Measurements from ENCODE around the gene WTIP.
"Not testable (repeated sequence)": the region's sequence is repeated elsewhere in the genome, so short reads cannot be mapped to it uniquely, and the experiment has no call there.

The WTIP gene

DNA sequence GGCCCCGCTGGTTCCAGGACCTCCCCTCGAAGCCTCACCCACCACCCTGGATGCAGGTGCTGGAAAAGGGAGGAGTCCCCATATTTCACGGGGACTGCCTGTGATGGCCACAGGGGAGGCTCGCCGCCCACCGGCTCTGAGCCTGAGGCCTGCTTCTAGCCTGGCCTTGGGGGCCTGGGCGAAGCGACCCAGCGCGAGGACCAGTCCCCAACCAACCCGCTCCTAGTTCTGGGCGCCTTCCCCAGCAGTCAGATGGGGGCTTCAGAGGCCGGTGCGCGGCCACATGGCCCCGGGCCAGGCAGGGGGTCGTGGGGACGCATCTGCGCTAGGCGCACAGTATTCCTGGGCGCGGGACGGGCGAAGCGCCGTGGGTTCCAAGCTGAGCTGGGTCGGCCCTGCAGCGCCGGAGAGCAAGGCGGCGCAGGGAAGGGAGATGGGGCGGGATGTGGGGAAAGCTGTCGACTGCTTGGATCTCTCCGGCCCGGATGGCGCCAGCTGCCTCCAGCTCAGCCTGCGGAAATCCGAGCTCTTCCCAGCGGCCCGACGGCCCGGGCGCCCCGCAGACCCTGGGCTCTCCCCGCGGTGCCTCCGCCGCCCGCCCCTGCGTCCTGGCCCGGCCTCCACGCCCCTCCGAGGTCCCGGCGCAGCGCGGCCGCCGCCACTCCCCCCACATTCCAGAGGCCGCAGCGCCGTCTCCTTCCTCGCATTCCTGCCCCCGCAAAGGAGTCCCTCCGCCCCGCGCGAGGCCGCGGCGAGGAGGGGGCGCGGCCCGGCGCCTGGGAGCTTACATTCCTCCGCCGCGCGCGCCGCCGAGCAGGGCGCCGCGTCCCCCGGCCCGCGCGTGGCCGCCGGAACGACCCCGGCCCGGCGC, at the start of gene WTIP:
TSS of gene WTIP (plus strand) at position 788 of the 871 bp plus-strand sequence. CDS start 217 bp downstream, outside the sequence.
- H3K4me3 ChIP-seq (ENCODE audit: low read depth, low read length) = peak within 1 kb of the TSS; percentile 73

DNA sequence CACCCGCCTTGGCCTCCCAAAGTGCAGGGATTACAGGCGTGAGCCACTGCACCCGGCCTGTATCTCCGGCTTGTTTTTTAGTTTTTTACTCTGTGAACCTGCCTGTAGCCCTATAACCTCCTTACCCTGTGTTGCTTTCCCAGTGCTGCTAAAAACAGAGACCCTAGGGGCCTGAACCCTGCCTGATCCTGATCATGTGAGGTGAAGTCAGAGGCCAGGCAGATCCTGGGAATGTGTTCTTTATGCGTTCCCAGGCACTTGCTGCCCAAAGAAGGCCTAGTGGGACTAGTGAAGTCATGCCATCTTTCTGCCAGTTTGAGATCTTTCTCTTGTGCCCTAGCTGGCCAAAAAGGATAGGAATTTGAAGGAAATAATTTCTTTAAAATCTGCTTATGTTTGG, 48.8 kb upstream of the WTIP start:
- no peak overlapping the region for H3K4me3 ChIP-seq (ENCODE audit: low read depth, low read length)
- DNase-seq (ENCODE audit: low read depth) = no peak

More for the DNA sequence above, at the start of gene WTIP:
- peak; percentile 66 for DNase-seq (ENCODE audit: low read depth)

DNA sequence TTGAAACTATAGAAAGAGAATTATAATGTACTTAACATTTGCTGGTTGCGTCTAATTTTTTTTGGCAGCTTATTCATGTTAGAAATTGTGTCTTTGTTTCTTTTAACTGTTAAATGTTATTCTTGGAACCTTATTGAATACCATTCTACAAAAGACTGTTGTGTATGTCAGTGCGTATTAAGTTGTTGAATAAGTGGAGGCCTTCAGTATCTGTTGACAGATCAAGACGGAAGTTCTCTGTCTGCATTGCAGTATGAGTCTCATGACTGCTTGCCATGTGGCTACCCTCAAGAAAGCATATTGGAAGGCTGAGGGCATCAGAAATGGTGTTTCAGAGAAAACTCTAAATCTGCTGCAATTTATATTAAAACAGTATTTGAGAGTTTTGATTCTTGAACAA, 44.8 kb upstream of the WTIP start:
- H3K4me3 ChIP-seq (ENCODE audit: low read depth, low read length) = no peak overlapping the region
- no peak for DNase-seq (ENCODE audit: low read depth)

DNA sequence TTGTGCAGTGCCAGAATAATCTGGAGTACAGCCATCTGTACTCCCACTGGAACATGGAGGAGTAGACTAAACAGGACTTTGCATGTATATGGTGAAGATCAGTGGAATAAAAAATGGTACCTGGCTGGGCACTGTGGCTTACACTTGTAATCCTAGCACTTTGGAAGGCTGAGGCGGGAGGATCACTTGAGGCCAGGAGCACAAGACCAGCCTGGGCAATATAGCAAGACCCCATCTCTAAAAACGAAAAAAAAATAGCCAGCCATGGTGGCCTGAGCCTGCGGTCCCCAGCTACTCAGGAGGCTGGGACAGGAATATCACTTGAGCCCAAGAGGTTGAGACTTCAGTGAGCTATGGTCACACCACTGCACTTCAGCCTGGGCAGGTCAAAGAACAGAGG, 33.4 kb upstream of the WTIP start:
- DNase-seq (ENCODE audit: low read depth) = no peak
- no peak overlapping the region for H3K4me3 ChIP-seq (ENCODE audit: low read depth, low read length)

DNA sequence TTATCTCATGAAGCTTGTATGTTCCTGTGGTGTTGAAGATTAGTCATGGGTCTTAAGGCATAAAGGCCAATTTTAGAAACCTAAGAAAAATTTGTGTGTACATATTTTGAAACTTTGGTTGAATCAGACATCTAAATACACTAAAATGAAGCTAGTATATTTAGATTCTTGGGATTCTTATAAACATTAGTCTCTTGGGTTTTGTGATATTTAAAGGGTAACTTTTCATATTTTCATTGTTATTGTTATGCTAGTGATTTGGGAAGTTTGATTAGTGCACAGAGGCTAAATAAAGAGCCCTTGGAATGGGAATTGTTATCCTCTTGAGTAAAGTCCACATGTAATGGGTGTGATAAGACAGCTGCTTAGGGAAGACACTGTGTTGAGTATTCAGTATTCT, 28.8 kb upstream of the WTIP start:
- H3K4me3 ChIP-seq (ENCODE audit: low read depth, low read length) = no peak overlapping the region
- no peak for DNase-seq (ENCODE audit: low read depth)

DNA sequence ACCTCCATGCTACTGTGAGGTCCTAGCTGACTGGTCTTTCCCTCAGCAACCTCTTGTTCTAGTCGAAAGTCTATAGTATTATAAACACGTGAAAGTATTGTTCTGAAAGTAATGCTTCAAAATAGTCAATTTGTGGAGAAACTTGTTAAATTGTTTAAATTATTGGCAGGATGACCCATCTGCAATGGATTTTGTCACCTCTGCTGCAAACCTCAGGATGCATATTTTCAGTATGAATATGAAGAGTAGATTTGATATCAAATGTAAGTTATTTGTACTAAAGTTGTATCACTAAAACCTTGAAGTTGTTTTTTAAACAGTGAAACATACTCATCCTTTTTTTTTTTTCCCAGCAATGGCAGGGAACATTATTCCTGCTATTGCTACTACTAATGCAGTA, 27.5 kb upstream of the WTIP start:
- no peak overlapping the region for H3K4me3 ChIP-seq (ENCODE audit: low read depth, low read length)
- DNase-seq (ENCODE audit: low read depth) = no peak

DNA sequence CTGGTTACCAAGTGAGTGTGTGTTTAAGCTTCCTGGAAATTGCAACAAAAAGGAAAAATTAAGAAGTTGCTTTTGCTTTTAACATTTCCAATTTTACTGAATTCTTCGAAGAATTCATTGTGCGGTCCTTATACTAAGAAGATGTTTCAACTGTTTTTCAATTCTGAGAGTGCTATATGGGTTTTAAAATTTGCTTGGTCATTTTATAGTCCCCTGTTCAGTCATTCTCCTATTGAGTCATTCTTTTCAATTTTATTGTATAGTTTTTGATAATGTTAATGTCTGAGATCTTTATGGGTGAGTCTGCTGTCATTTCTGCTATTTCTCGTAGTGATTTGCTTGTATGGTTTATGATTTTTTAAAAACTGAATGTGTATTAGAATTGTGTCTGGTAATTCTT, 26.9 kb upstream of the WTIP start:
- no peak overlapping the region for H3K4me3 ChIP-seq (ENCODE audit: low read depth, low read length)
- no peak for DNase-seq (ENCODE audit: low read depth)

DNA sequence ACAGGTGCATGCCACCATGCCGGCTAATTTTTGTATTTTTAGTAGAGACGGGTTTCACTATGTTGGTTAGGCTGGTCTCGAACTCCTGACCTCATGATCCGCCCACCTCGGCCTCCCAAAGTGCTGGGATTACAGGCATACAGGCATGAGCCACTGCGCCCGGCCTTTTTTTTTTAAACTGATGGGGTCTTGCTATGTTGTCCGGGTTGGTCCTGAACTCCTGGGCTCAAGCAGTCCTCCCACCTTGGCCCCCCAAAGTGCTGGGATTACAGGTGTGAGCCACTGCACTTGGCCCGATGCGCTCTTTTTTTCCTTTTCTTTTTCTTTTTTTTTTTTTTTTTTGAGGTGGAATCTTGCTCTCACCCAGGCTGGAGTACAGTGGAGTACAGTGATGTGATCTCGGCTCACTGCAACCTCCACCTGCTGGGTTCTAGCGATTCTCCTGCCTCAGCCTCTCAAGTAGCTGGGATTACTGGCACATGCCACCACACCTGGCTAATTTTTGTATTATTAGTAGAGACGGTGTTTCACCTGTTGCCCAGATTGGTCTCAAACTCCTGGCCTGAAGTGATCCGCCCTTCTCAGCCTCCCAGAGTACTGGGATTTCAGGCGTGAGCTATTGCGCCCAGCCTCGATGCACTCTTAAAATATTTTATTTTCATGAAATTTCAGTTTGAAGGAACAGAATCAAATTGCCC, 25.6 kb upstream of the WTIP start:
- not testable (repeated sequence) for H3K4me3 ChIP-seq (ENCODE audit: low read depth, low read length); DNase-seq (ENCODE audit: low read depth)

DNA sequence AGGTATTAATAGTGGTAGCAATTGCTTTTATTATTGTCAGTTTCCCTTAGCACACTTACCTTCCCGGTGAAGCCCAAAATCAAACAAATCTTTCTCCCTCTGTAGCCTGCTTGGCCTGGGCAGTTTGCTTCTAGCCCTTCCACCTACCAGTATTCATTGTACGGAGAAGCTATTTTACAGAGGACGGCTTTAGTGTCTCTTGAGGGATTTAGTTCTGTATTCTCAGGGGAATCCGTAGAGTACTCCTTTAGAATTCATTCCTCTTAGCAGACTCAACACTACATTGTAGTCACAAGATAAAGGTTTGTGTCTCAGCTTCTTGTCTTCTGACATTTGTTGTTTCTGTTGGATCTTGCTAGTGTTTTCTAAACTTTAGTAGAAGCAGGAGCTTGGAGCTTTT, 24.1 kb upstream of the WTIP start:
- no peak overlapping the region for H3K4me3 ChIP-seq (ENCODE audit: low read depth, low read length)
- no peak for DNase-seq (ENCODE audit: low read depth)

DNA sequence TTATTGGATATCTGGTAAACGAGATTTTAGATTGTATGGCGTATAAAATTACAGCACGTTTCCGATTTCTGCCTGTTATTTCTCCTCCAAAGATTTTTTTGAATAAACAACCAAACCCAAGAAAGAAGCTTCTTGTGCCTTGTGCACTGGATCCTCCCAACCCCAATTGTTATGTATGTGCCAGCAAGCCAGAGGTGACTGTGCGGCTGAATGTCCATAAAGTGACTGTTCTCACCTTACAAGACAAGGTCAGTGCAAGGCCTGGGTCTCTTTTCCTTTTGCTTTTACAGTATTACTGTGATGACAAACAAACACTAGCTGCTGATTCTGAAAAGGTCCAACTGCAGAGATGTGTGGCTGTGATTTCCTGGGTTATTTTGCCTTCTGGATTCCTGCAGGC, 22.9 kb upstream of the WTIP start:
- H3K4me3 ChIP-seq (ENCODE audit: low read depth, low read length) = no peak overlapping the region
- DNase-seq (ENCODE audit: low read depth) = no peak

DNA sequence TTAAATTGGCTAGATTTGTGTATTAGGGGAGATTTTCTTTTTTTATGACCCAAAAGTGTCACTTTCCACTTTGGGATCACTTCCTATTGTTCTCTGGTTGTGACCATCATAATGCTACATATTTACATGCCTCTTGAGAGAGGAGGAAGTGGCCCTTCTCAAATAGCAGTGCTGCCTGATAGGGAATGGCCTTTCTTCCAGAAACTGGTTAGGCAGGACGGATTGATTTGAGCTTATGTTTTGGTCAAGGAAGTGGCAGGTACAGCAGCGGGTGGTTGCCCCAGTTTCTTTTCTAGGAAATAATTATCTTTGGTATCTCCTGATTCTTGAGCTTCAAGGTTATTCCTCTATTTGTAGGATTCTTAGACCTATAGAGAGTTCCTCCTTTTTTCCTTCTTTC, 21.9 kb upstream of the WTIP start:
- no peak for DNase-seq (ENCODE audit: low read depth)
- no peak overlapping the region for H3K4me3 ChIP-seq (ENCODE audit: low read depth, low read length)

DNA sequence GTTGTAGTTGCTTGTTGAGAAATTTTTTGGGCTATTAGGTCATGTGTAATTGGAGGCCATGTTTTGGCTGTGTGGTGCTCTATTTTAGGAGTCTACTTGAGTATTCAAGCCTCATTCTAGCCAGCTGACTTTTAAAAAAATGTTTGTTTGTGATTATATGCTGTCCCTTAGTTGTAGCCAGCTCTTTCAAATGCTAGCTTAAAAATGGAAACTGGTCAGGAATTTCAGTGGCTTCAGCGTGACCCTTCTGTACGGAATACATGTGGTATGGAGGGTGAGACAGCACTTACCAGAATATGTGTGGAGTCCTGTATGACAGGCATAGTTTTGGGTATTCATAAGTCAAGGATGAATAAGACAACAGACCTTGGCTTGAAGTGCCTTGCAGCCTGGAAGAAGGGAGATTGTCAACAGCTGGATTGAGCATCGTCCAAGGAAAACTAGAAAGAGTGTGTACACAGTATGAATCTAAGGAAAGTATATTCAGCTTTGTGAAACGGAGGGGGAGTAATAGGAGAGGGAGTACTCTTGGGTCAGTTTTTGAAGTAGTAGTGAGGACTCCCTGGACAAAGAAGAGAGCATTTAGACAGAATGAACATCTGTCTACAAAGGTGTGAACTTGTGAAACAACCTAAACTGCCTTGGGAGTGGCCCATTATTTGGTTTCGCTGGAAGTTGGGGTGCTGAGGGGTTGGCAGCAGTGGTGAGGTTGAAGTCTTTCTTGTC, 20.0 kb upstream of the WTIP start:
- no peak for DNase-seq (ENCODE audit: low read depth)
- H3K4me3 ChIP-seq (ENCODE audit: low read depth, low read length) = no peak overlapping the region

DNA sequence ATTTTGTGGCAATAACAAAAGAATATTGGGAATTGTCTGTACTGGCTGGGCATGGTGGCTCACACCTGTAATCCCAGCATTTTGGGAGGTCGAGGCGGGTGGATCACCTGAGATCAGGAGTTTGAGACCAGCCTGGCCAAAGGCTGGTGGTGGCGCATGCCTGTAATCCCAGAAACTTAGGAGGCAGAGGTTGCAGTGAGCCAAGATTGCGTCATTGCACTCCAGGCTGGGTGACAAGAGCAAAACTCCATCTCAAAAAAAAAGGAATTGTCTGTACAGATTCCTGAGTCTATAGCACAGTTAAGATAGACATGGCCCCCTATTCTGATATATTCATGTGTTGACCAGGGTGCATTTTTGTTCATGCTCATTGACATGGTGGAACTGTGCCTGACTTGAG, 16.8 kb upstream of the WTIP start:
- H3K4me3 ChIP-seq (ENCODE audit: low read depth, low read length); DNase-seq (ENCODE audit: low read depth): not testable (repeated sequence)

DNA sequence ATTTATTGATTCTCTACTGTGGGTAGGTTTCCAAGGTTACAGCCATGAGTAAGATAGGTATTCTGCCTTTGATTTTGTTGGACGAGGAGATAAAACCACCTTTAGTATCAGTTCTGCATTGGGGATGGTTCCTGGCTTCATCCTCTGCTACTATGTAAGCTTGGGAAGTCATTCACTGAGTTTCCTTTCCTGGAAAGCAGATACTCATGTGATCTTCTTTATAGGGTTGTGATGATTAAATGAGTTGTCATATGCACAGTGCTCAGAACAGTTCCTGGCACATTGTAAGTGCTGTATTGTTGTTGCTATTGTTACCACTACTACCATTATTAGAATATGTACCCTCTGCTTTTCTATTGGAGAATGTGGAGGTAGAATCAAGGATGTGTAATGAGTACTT, 13.1 kb upstream of the WTIP start:
- H3K4me3 ChIP-seq (ENCODE audit: low read depth, low read length) = no peak overlapping the region
- DNase-seq (ENCODE audit: low read depth) = no peak

DNA sequence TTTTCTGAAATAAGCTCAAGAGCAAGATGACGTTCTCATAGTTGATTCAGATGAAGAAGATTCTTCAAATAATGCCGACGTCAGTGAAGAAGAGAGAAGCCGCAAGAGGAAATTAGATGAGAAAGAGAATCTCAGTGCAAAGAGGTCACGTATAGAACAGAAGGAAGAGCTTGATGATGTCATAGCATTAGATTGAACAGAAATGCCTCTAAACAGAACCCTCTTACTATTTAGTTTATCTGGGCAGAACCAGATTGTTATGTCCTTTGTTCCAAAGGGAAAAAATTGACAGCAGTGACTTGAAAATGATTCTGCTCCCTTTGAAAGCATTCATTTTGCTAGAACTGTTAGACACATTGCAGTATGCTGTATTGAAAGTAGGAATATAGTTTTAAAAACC, 12.5 kb upstream of the WTIP start:
- DNase-seq (ENCODE audit: low read depth); H3K4me3 ChIP-seq (ENCODE audit: low read depth, low read length): not testable (repeated sequence)

DNA sequence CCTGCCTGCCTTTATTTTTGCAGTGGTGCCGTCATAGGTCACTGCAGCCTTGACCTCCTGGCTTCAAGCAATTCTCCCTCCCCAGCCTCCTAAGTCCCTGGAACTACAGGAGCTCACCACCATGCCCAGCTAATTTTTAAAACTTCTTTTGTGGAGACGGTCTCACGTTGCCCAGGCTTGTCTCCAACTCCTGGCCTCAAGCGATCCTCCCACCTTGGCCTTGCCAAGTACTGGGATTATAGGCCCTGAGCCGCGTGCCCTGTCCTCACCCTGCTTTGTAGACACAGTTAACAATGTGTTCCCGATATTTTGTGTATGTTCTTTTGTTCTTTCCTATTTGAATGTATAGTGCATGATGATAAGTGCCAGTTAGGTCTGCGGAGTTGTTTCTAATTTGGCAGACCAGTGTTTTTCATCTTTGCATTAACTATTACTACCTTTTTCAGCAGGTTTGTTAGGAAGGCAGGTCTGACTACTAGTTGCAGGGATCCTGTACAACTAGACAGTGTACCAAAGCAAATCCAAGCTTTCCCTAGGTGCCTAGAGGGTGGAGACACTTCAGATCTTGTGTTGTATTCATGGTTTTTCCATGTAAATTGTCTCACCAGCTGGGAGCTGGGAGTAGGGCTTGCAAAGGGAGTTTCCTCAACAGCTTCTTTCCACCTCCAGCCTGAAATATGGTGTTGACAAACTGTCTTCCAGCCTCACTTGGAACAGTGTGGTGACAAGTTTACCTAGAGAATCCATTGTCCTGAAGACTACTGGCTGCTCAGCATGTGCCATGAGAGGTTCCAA, 9.5 kb upstream of the WTIP start:
- no peak for DNase-seq (ENCODE audit: low read depth)
- no peak overlapping the region for H3K4me3 ChIP-seq (ENCODE audit: low read depth, low read length)

DNA sequence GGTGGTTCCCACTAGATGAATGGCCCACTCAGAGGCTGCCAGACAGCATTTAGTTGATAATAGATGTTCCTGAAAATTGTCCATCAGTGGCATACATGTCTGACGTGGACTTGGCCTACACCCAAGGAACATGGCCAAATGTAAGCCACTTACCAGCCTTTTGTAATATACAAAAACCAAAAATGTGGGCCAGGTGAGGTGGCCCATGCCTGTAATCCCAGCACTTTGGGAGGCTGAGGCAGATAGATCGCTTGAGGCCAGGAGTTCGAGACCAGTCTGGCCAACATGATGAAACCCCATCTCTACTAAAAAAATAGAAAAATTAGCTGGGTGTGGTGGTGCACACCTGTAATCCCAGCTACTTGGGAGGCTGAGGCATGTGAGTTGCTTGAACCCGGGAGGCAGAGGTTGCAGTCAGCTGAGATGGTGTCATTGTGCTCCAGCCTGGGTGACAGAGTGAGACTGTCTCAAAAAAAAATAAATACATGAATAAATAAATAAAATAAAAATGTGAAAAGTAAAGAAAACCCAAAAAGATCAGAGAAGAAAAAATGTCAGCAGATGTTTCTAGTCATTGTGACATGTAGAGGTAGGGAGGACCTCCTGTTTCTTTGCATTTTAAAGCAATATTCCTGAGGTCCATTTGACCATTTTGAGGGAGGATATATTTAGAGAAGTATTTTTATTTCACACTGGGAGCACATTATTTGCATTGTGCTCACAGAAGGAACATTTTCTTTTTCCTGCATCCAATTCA, 7.1 kb upstream of the WTIP start:
- no peak for DNase-seq (ENCODE audit: low read depth)
- H3K4me3 ChIP-seq (ENCODE audit: low read depth, low read length) = no peak overlapping the region

DNA sequence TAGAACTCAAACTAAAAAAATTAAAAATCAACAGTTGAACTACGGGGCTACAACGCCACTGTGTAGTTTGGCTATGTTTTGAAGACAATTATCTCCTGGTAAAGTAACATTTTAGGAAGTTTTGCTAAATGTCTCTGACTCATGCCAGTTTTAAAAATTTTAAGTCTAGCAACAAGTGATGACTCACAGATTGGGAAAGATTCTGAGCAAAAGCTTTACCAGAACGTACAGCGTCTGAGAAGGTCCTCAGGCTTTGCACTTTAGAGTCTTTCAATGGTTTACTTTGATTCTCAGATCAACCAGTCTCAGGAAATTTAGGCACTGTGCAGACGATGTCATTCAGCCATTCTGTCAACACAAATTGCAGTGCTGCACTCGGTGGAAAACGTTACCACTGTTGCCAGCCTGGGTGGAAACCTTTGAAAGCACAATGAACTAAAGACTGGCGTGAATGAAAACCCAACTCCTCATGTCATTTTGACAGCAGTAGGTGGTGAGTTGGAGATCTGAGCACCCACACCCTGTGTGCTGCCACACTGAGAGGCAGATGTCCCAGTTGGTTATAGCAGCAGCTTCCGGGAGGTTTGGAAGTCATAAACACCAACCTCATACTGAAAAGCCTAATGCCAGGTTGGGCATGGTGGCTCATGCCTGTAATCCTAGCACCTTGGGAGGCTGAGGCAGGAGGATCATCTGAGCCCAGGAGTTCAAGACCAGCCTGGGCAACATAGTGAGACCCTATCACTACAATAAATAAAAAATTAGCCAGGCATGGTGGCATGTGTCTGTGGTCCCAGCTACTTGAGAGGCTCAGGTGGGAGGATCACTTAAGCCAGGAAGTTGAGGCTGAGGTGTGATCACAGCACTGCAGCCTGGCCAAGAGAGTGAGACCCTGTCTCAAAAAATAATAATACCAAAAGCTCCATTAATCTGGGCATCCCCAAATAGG, 6.3 kb upstream of the WTIP start:
- peak; percentile 68 for DNase-seq (ENCODE audit: low read depth)
- H3K4me3 ChIP-seq (ENCODE audit: low read depth, low read length) = no peak overlapping the region

Measured in skeletal muscle cell (primary cell).